K562 (cell line): ENCODE measurements around the gene BCR. TPM values are rescaled to one million over a fixed set of nuclear protein-coding genes. Genes with fewer than 3 reads are reported as not detected.

ENCODE experiments used
- ATAC-seq: fragments of 200-7000 bp; cut with Tn5 transposase; 3 replicates; pipeline ENCODE4 v1.9.1; 2020; ENCODE audit warnings: moderate library complexity
- BruUV-seq: library from RNA; stranded (reverse); fragments of 400-500 nt; replicated peaks from 2 replicates; lab custom pipeline; 2021; lab: Mats Ljungman, UMichigan
- CTCF ChIA-PET: fragments of 300-600 bp; formaldehyde crosslinking; extraction: SDS; loops from one replicate; lab custom pipeline; 2021; ENCODE audit warnings: low intra/inter-chr PET ratio; lab: Yijun Ruan, JAX
- POLR2A ChIA-PET: fragments of 300-600, 350-650 bp; sonication (Branson Sonifier 250); formaldehyde crosslinking; extraction: SDS; loops from one replicate; lab custom pipeline; 2021; ENCODE audit warnings: antibody characterized with exemption, inconsistent platforms; lab: Yijun Ruan, JAX
- DNase-seq, 4 experiments: peaks; one replicate each; pipeline versions ENCODE4 v3.0.0 to v3.0.0-alpha.2; 2011 to 2018; ENCODE audit warnings: low spot score in 3 of 4, mixed read lengths in 3 of 4; ENCODE audit errors: extremely low read depth in 1 of 4
- FAIRE-seq: peaks from 2 replicates; lab custom pipeline; 2011; peaks lifted over from hg19 to GRCh38; lab: Jason Lieb, UNC
- H2AFZ ChIP-seq: 2 replicates; pipeline ENCODE4 v1.6.0; 2011; ENCODE audit warnings: low read depth, low read length, control low read depth, inconsistent platforms
- H3K27ac ChIP-seq: fragments of 200-600 bp; 3 replicates; pipeline ENCODE4 v1.8.0; 2011; ENCODE audit warnings: low read depth, mild to moderate bottlenecking, control low read depth, inconsistent platforms, low read length, moderate library complexity, mixed read lengths; ENCODE audit errors: extremely low read depth
- H3K27me3 ChIP-seq, 2 experiments: fragments of 300-600 bp in 1 of 2; 2 replicates in 1 of 2; 3 replicates in 1 of 2; pipeline versions ENCODE4 v1.6.0 to v1.8.0; 2011; ENCODE audit warnings: inconsistent platforms in 2 of 2, low read length in 2 of 2, mild to moderate bottlenecking in 1 of 2, mixed read lengths in 1 of 2, moderate library complexity in 1 of 2; ENCODE audit not compliant: control insufficient read depth in 2 of 2, insufficient read depth in 2 of 2
- H3K36me3 ChIP-seq: fragments of 300-600 bp; 3 replicates; pipeline ENCODE4 v1.8.0; 2011; ENCODE audit warnings: mild to moderate bottlenecking, low read length, inconsistent platforms; ENCODE audit not compliant: control insufficient read depth, insufficient read depth
- H3K4me1 ChIP-seq, 2 experiments: fragments of 200-600 bp in 1 of 2; replicated peaks in 1 of 2; 2 replicates in 1 of 2; 3 replicates in 1 of 2; pipeline versions ENCODE4 v1.5.1 to v1.8.0; 2011; ENCODE audit warnings: inconsistent platforms in 2 of 2, low read length in 2 of 2, mild to moderate bottlenecking in 1 of 2, mixed read lengths in 1 of 2, moderate library complexity in 1 of 2; ENCODE audit not compliant: control insufficient read depth in 2 of 2, insufficient read depth in 2 of 2
- H3K4me2 ChIP-seq: 2 replicates; pipeline ENCODE4 v1.6.1; 2011; ENCODE audit warnings: low read length, control low read depth, inconsistent platforms, mixed read lengths; ENCODE audit not compliant: insufficient read depth
- H3K4me3 ChIP-seq: fragments of 200-600 bp; sonication (generic), shearing (Covaris generic); 2 replicates; pipeline ENCODE4 v1.5.1; 2016; ENCODE audit warnings: control low read depth, inconsistent platforms
- H3K79me2 ChIP-seq: fragments of 200-600 bp; 3 replicates; pipeline ENCODE4 v1.8.0; 2011; ENCODE audit warnings: low read length, inconsistent platforms; ENCODE audit not compliant: control insufficient read depth, insufficient read depth
- H3K9ac ChIP-seq, 2 experiments: 2 replicates each; pipeline versions ENCODE4 v1.6.0 to v1.6.1; 2011; ENCODE audit warnings: low read depth in 2 of 2, low read length in 2 of 2, control low read depth in 1 of 2, inconsistent platforms in 1 of 2, mild to moderate bottlenecking in 1 of 2, mixed read lengths in 1 of 2; ENCODE audit not compliant: insufficient read depth in 1 of 2
- H3K9me1 ChIP-seq: one replicate; pipeline ENCODE4 v1.6.0; 2011; ENCODE audit warnings: inconsistent platforms, mild to moderate bottlenecking, low read length, moderate library complexity; ENCODE audit not compliant: control insufficient read depth, insufficient read depth
- H3K9me3 ChIP-seq: replicated peaks from 2 replicates; pipeline ENCODE4 v1.5.1; 2011; ENCODE audit warnings: low read depth, low read length, inconsistent platforms; ENCODE audit not compliant: control insufficient read depth, insufficient read depth
- H4K20me1 ChIP-seq: replicated peaks from 2 replicates; pipeline ENCODE4 v1.6.1; 2011; ENCODE audit warnings: low read length, inconsistent platforms, mixed read lengths; ENCODE audit not compliant: control insufficient read depth, insufficient read depth
- CREB3 ChIP-seq: fragments of 450-650 bp; conservative IDR thresholded peaks from 2 replicates; pipeline ENCODE4 v1.6.1; 2016; ENCODE audit warnings: missing genetic modification characterization, low read depth, mild to moderate bottlenecking, missing compliant biosample characterization, moderate library complexity
- DEAF1 ChIP-seq: fragments of 450-650 bp; formaldehyde crosslinking; IDR thresholded peaks from 2 replicates; pipeline ENCODE4 v1.4.0; 2020; ENCODE audit warnings: mild to moderate bottlenecking, moderate library complexity
- FOXJ3 ChIP-seq: sonication (generic); formaldehyde crosslinking; IDR thresholded peaks from 2 replicates; pipeline ENCODE4 v1.4.0; 2020; ENCODE audit warnings: mild to moderate bottlenecking, missing genetic modification reagents
- NONO ChIP-seq, 2 experiments: fragments of 200-400 bp in 1 of 2; fragments of 450-650 bp in 1 of 2; formaldehyde crosslinking in 1 of 2; IDR thresholded peaks; 2 replicates each; pipeline ENCODE4 v1.6.1; 2017; ENCODE audit warnings: low read depth in 2 of 2, mild to moderate bottlenecking in 2 of 2, moderate library complexity in 2 of 2, low read length in 1 of 2
- POLR3A ChIP-seq: IDR thresholded peaks from 2 replicates; pipeline ENCODE4 v1.6.1; 2011; ENCODE audit warnings: borderline replicate concordance, mild to moderate bottlenecking, moderate library complexity; ENCODE audit not compliant: insufficient read length, insufficient read depth; ENCODE audit errors: extremely low read depth
- SRSF1 ChIP-seq: fragments of 200-400 bp; formaldehyde crosslinking; IDR thresholded peaks from 2 replicates; pipeline ENCODE4 v1.6.1; 2017; ENCODE audit warnings: mild to moderate bottlenecking, low read depth, low read length, moderate library complexity
- TEAD1 ChIP-seq, 2 experiments: fragments of 450-650 bp in 1 of 2; sonication (generic) in 1 of 2; formaldehyde crosslinking; IDR thresholded peaks; 2 replicates each; pipeline versions ENCODE4 v1.4.0 to v1.8.0; 2020 to 2022; ENCODE audit warnings: mild to moderate bottlenecking in 2 of 2, missing genetic modification reagents in 1 of 2
- TSC22D4 ChIP-seq: fragments of 450-650 bp; IDR thresholded peaks from 2 replicates; pipeline ENCODE4 v1.6.1; 2016; ENCODE audit warnings: missing genetic modification characterization, missing biosample characterization, control low read depth
- ZBTB34 ChIP-seq: fragments of 250-450 bp; sonication (Bioruptor Pico); IDR thresholded peaks from 2 replicates; pipeline ENCODE4 v1.8.0; 2021; ENCODE audit warnings: mild to moderate bottlenecking, moderate library complexity
- ZNF121 ChIP-seq: sonication (generic); formaldehyde crosslinking; conservative IDR thresholded peaks from 2 replicates; pipeline ENCODE4 v1.8.0; 2022; ENCODE audit warnings: missing genetic modification reagents
- ZNF280B ChIP-seq: fragments of 250-450 bp; sonication (Bioruptor Pico); IDR thresholded peaks from 2 replicates; pipeline ENCODE4 v1.5.1; 2021; ENCODE audit warnings: mild to moderate bottlenecking
- ZNF395 ChIP-seq: fragments of 200-800 bp; sonication (Bioruptor generic); IDR thresholded peaks from 2 replicates; pipeline ENCODE4 v1.6.1; 2017; ENCODE audit warnings: missing genetic modification characterization, missing compliant biosample characterization
- WGBS: fragments of 100-300 bp; shearing (Covaris generic); methylation state at CpG from one replicate; pipeline ENCODE4 v1.1.6; 2016; ENCODE audit warnings: low coverage, mixed read lengths; ENCODE audit not compliant: insufficient coverage; ENCODE audit errors: missing lambda C conversion rate; 5-methylcytosine and 5-hydroxymethylcytosine counted together
- in situ Hi-C: fragments of 300-500 bp; cut with MboI; formaldehyde crosslinking; loops from 4 replicates; pipeline ENCODE4 v1.15.0; 2018; ENCODE audit warnings: inconsistent platforms, mixed read lengths
- intact Hi-C: fragments of 100-400 bp; cut with micrococcal nuclease; formaldehyde crosslinking; loops from 2 replicates; pipeline ENCODE4 v1.14.2; 2022
- polyA plus RNA-seq, 8 experiments: library from polyadenylated mRNA; depleted of rRNA in 4 of 8; stranded (reverse) in 5 of 8; unstranded in 3 of 8; fragments of >200 nt; fragmentation: Nextera tagmentation in 2 of 8; fragmentation: Illumina TruSeq in 1 of 8; extraction: Ambion mirVana in 2 of 8; extraction: Trizol in 1 of 8; gene quantifications; 2 replicates each; pipeline versions ENCODE4 v1.2.1 to v1.2.3, GENCODE V29; 2011 to 2014; ENCODE audit warnings: inconsistent platforms in 1 of 8, missing spikeins in 1 of 8
- total RNA-seq, 7 experiments: library from RNA; depleted of rRNA in 6 of 7; stranded (reverse); fragments of >200 nt in 6 of 7; fragmentation: Illumina TruSeq in 2 of 7; extraction: Trizol in 2 of 7; gene quantifications; 2 replicates each; pipeline versions ENCODE4 v1.2.1 to v1.2.3, GENCODE V29; 2011 to 2021; ENCODE audit warnings: low replicate concordance in 1 of 7

BCR gene
- total and polyA plus RNA-seq, 9 of the 15 experiments (the other 6 are each of a cell fraction or from before 2014, with no cell fraction given) = 0.41 to 150 (median 45.6) TPM

- TF ChIP-seq ZBTB34 (CRISPR knock-in tag) (no peak), SRSF1 (no peak), TSC22D4 (no peak)
These were observed 101.8 kb downstream of the BCR start (continued) for GRCh38 chr22:23282089-23282501.

- no peak overlapping the region for H2AFZ ChIP-seq
- peak in 1 of 4 experiments; percentile 61 for DNase-seq
- FAIRE-seq = no peak
- H3K4me3 ChIP-seq = no peak overlapping the region
- H3K4me2 ChIP-seq = no peak overlapping the region
- H3K9me1 ChIP-seq = peaks cover 11% of the 10 kb centered on the region
- no peaks in the 10 kb centered on the region for H3K9me3 ChIP-seq
- H3K79me2 ChIP-seq = no peaks in the 10 kb centered on the region
- WGBS = 90% methylated on average over 10 of the region's 10 CpGs
- peaks cover 97% of the 10 kb centered on the region; the same call in 2 of the 3 replicates for H3K36me3 ChIP-seq
- H3K27ac ChIP-seq = no peak overlapping the region
- peaks cover 81% of the 10 kb centered on the region for H4K20me1 ChIP-seq
- no TSS peak for BruUV-seq
- intact Hi-C loops = loop anchor here (10.0 kb wide), 1 partner anchor 438 kb away; no protein-coding TSS in a partner anchor
- ChIA-PET POLR2A (interaction anchor here (0.8 to 6.3 kb wide), 17 partner anchors 10 to 217 kb away, joined by 3 to 207 read pairs (median 6); partner anchors contain the start of genes BCR and RAB36), CTCF (interaction anchor here (0.6 to 15.3 kb wide), 18 partner anchors 7 to 1410 kb away, joined by 3 to 800 read pairs (median 4); partner anchors contain the start of genes BCR and RSPH14)
- peak overlapping the region in 1 of 2 experiments; percentile 6; a peak in 1 of 4 replicates for H3K9ac ChIP-seq
- no peak for ATAC-seq
- no peaks in the 10 kb centered on the region for H3K27me3 ChIP-seq
- in situ Hi-C loops = no loop called here
- H3K4me1 ChIP-seq = peaks cover 0 to 31% of the 10 kb centered on the region in 2 experiments; a peak in 2 of 5 replicates
- TF ChIP-seq TEAD1 (CRISPR knock-in tag; IDR thresholded peaks at IDR 0.05) (no peak), ZNF121 (CRISPR knock-in tag) (no peak), ZNF280B (CRISPR knock-in tag) (no peak), DEAF1 (CRISPR knock-in tag) (no peak), NONO (IDR thresholded peaks at IDR 0.05; ENCODE audit: low read depth in 2 of 2, low read length in 1 of 2) (no peak), FOXJ3 (CRISPR knock-in tag) (no peak), ZNF395 (CRISPR knock-in tag) (no peak), POLR3A (no peak), CREB3 (no peak)
These were observed 102.2 kb downstream of the BCR start for GRCh38 chr22:23282516-23282915.
